Prostate gland (tissue), 2 donors: ENCODE results near the gene ACOT12. TPM values are rescaled to one million over a fixed set of nuclear protein-coding genes. Genes with fewer than 3 reads are reported as not detected.

Experiments
- DNase-seq: peaks from one replicate; pipeline ENCODE4 v3.0.0-alpha.2; 2019; ENCODE audit warnings: low spot score
- H3K27ac ChIP-seq, 2 donors: fragments of 200-600 bp; sonication (generic); 2 replicates each; pipeline ENCODE4 v1.5.1; 2017 to 2019
- H3K27me3 ChIP-seq: fragments of 200-600 bp; sonication (generic); replicated peaks from 2 replicates; pipeline ENCODE4 v1.5.1; 2019; ENCODE audit not compliant: insufficient read depth
- H3K36me3 ChIP-seq, 2 donors: fragments of 200-600 bp; sonication (generic); 1 replicate in 1 of 2; 2 replicates in 1 of 2; pipeline versions ENCODE4 v1.5.1 to v1.8.1; 2017 to 2019
- H3K4me1 ChIP-seq: fragments of 200-600 bp; sonication (generic); replicated peaks from 2 replicates; pipeline ENCODE4 v1.5.1; 2019
- H3K4me3 ChIP-seq, 2 donors: fragments of 200-600 bp; sonication (generic); 2 replicates each; pipeline ENCODE4 v1.5.1; 2017 to 2019
- H3K9me3 ChIP-seq: fragments of 200-600 bp; sonication (generic); 2 replicates; pipeline ENCODE4 v1.5.1; 2017
- POLR2A ChIP-seq: fragments of 450-650 bp; IDR thresholded peaks from one replicate; pipeline ENCODE4 v1.6.1; 2016; ENCODE audit warnings: antibody characterized with exemption, mild to moderate bottlenecking
- POLR2AphosphoS5 ChIP-seq: sonication (generic); formaldehyde crosslinking; IDR thresholded peaks from one replicate; pipeline ENCODE4 v1.6.1; 2017; ENCODE audit warnings: antibody characterized with exemption
- WGBS: methylation state at CpG from one replicate; pipeline ENCODE4 v1.1.5; 2018; 5-methylcytosine and 5-hydroxymethylcytosine counted together
- intact Hi-C: fragments of 100-400 bp; cut with DNase I; formaldehyde crosslinking; loops from one replicate; pipeline ENCODE4 v1.14.2; 2022
- total RNA-seq, 2 donors: library from RNA; depleted of rRNA; stranded (reverse); fragments of >200 nt; gene quantifications; one replicate each; pipeline ENCODE4 v1.1.0, GENCODE V29; 2016
- TF ChIP-seq, protein P1 (sequence below), 4 experiments: fragments of 200-600 bp in 2 of 4; fragments of 450-650 bp in 2 of 4; sonication (generic) in 2 of 4; IDR thresholded peaks; 1 replicate in 3 of 4; 2 replicates in 1 of 4; pipeline ENCODE4 v1.5.1; 2016 to 2019; ENCODE audit warnings: antibody characterized with exemption in 4 of 4, mild to moderate bottlenecking in 2 of 4, moderate library complexity in 2 of 4

Gene ACOT12
- total RNA-seq, 2 donors from 2014 or later: 1.0 TPM; not detected in 1

DNA sequence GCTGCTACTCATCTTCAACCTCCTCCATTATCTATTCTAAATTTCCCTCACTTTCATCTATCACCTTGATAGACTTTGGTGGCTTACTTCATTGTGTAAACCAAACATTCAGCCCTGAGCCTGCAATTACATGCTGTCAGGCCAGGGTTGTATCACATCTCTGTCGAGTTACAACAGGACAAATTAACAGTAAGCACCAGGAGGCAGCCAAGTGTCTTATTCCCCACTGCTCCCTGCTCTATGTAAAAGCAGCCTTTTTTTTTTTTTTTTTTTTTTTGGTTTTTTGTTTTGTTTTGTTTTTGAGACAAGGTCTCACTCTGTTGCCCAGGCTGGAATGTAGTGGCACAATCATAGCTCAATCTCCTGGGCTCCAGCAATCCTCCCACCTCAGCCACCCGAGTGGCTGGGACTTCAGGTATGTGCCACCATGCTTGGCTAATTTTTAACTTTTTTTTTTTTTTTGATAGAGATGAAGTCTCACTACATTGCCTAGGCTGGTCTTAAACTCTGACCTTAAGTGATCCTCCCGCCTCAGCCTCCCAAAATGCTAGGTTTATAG lies 107.8 kb downstream of the ACOT12 start:
- 70% methylated on average over 3 of the region's 3 CpGs for WGBS
- Histone ChIP-seq H3K27me3 (no peaks in the 10 kb centered on the region), H3K4me3 (no peak overlapping the region), H3K4me1 (no peaks in the 10 kb centered on the region), H3K27ac (no peak overlapping the region), H3K36me3 (no peaks in the 10 kb centered on the region), H3K9me3 (no peaks in the 10 kb centered on the region)
- intact Hi-C loops: no loop called here
- TF ChIP-seq POLR2AphosphoS5 (no peak), POLR2A (no peak)
- TF ChIP-seq, protein P1, sequence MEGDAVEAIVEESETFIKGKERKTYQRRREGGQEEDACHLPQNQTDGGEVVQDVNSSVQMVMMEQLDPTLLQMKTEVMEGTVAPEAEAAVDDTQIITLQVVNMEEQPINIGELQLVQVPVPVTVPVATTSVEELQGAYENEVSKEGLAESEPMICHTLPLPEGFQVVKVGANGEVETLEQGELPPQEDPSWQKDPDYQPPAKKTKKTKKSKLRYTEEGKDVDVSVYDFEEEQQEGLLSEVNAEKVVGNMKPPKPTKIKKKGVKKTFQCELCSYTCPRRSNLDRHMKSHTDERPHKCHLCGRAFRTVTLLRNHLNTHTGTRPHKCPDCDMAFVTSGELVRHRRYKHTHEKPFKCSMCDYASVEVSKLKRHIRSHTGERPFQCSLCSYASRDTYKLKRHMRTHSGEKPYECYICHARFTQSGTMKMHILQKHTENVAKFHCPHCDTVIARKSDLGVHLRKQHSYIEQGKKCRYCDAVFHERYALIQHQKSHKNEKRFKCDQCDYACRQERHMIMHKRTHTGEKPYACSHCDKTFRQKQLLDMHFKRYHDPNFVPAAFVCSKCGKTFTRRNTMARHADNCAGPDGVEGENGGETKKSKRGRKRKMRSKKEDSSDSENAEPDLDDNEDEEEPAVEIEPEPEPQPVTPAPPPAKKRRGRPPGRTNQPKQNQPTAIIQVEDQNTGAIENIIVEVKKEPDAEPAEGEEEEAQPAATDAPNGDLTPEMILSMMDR (IDR thresholded peaks at IDR 0.05): no peak
- no peak for DNase-seq

DNA sequence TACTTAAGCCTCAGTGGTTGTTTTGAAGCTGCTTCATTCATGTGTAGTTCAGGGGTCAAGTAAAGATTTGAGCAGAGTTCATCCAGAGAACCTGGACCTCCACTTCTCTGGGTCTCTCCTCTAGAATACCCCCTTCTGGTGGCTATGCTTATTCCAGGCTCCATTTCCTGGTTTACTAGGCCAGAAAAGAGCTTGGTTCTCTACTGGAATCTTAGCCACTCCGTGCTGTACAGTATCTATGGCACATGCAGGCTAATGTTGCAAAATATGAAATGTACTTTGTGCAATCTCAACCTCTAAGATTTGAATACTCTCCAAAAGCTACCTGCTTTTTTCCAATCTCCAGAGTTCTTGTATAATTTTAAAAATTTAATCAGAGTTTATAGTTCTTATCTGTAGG lies 110.0 kb downstream of the ACOT12 start:
- no peak for DNase-seq
- no peaks in the 10 kb centered on the region for H3K36me3 ChIP-seq
- H3K27ac ChIP-seq: no peak overlapping the region
- no peaks in the 10 kb centered on the region for H3K27me3 ChIP-seq
- TF ChIP-seq POLR2A (no peak), POLR2AphosphoS5 (no peak)
- TF ChIP-seq, protein P1 (IDR thresholded peaks at IDR 0.05): no peak
- intact Hi-C loops: no loop called here
- 95% methylated on average over 1 of the region's 1 CpG for WGBS
- no peak overlapping the region for H3K4me3 ChIP-seq
- no peaks in the 10 kb centered on the region for H3K4me1 ChIP-seq
- H3K9me3 ChIP-seq: no peaks in the 10 kb centered on the region

Other genes starting within 250 kb of the ACOT12 start
- gene CKMT2, start 160.8 kb downstream of the ACOT12 start, total RNA-seq: 10 to 100 TPM in 1 of 2 donors, 1 to 10 TPM in 1; 9.8 to 25.4 TPM
- 10 to 100 TPM; 19.4 to 30.1 TPM for gene ZCCHC9, start 92.5 kb downstream of the ACOT12 start, total RNA-seq